MCF 10A (cell line): ENCODE data around the gene PLD5. TPM values are rescaled to one million over a fixed set of nuclear protein-coding genes. Genes with fewer than 3 reads are reported as not detected.

Experiments used
- BruUV-seq: library from RNA; stranded (reverse); fragments of 400-500 nt; replicated peaks from 2 replicates; lab custom pipeline; 2021; lab: Mats Ljungman, UMichigan
- CTCF ChIA-PET: fragments of 300-600 bp; sonication (Branson Sonifier 250); formaldehyde crosslinking; extraction: SDS; loops from one replicate; lab custom pipeline; 2021; ENCODE audit warnings: antibody characterized with exemption, inconsistent platforms; lab: Yijun Ruan, JAX
- POLR2A ChIA-PET: fragments of 300-600, 350-650 bp; sonication (Branson Sonifier 250); formaldehyde crosslinking; extraction: SDS; loops from one replicate; lab custom pipeline; 2020; ENCODE audit warnings: antibody characterized with exemption, inconsistent platforms; lab: Yijun Ruan, JAX
- DNase-seq: peaks from one replicate; pipeline ENCODE4 v3.0.0-alpha.2; 2018; ENCODE audit not compliant: unreplicated experiment
- H3K27ac Mint-ChIP-seq: one replicate; pipeline ENCODE4 v1.8.0; 2022; ENCODE audit warnings: mild to moderate bottlenecking, low read depth, mixed read lengths; ENCODE audit not compliant: unreplicated experiment
- H3K27me3 Mint-ChIP-seq: one replicate; pipeline ENCODE4 v1.8.0; 2022; ENCODE audit warnings: mixed read lengths; ENCODE audit not compliant: insufficient read depth, unreplicated experiment
- H3K36me3 Mint-ChIP-seq: one replicate; pipeline ENCODE4 v1.8.0; 2022; ENCODE audit warnings: mild to moderate bottlenecking, moderate library complexity, mixed read lengths; ENCODE audit not compliant: insufficient read depth, unreplicated experiment
- H3K4me1 Mint-ChIP-seq: one replicate; pipeline ENCODE4 v1.8.0; 2022; ENCODE audit warnings: mixed read lengths; ENCODE audit not compliant: insufficient read depth, unreplicated experiment
- H3K4me3 Mint-ChIP-seq: one replicate; pipeline ENCODE4 v1.8.0; 2022; ENCODE audit warnings: mild to moderate bottlenecking, moderate library complexity, mixed read lengths; ENCODE audit not compliant: unreplicated experiment
- H3K9me3 Mint-ChIP-seq: one replicate; pipeline ENCODE4 v1.8.0; 2022; ENCODE audit warnings: mixed read lengths; ENCODE audit not compliant: unreplicated experiment
- CTCF ChIP-seq: fragments of 200-600 bp; IDR thresholded peaks from one replicate; pipeline ENCODE4 v1.8.0; 2022; ENCODE audit warnings: antibody characterized with exemption, mild to moderate bottlenecking; ENCODE audit not compliant: unreplicated experiment
- intact Hi-C: fragments of 100-400 bp; cut with micrococcal nuclease; formaldehyde crosslinking; loops from 2 replicates; pipeline ENCODE4 v1.14.1; 2022
- total RNA-seq: library from RNA; stranded (reverse); gene quantifications from 2 replicates; pipeline ENCODE4 v1.2.3, GENCODE V29; 2022

Gene PLD5
- total RNA-seq, 1 experiment from 2014 or later: 18.3 TPM

- Mint-ChIP-seq H3K9me3 (no peaks in the 10 kb centered on the region), H3K4me1 (no peaks in the 10 kb centered on the region), H3K4me3 (no peak overlapping the region), H3K36me3 (no peaks in the 10 kb centered on the region), H3K27me3 (no peaks in the 10 kb centered on the region), H3K27ac (no peak overlapping the region)
- no peak for TF ChIP-seq CTCF
- BruUV-seq: no TSS peak
- DNase-seq: no peak
- intact Hi-C loops: no loop called here
- ChIA-PET CTCF (interaction anchor here (0.7 kb wide), 1 partner anchor 32 kb away, joined by 4 read pairs; no protein-coding TSS in a partner anchor), POLR2A (interaction anchor here (0.5 to 0.7 kb wide), 2 partner anchors 15 to 75 kb away, joined by 5 to 6 read pairs; no protein-coding TSS in a partner anchor)
Observed at GRCh38 chr1:242086093-242086492, 438.4 kb downstream of the PLD5 start.

GRCh38 chr1:242083742-242084141 is 440.8 kb downstream of the PLD5 start:
- POLR2A ChIA-PET: no interaction called here
- Mint-ChIP-seq H3K4me3 (no peak overlapping the region), H3K27ac (no peak overlapping the region), H3K9me3 (no peaks in the 10 kb centered on the region), H3K36me3 (no peaks in the 10 kb centered on the region), H3K4me1 (no peaks in the 10 kb centered on the region), H3K27me3 (no peaks in the 10 kb centered on the region)
- DNase-seq: no peak
- TF ChIP-seq CTCF: no peak
- BruUV-seq: no TSS peak
- intact Hi-C loops: no loop called here
- CTCF ChIA-PET: interaction anchor here (0.7 to 1.1 kb wide), 2 partner anchors 10 to 85 kb away, joined by 3 read pairs; no protein-coding TSS in a partner anchor

- H3K27me3 Mint-ChIP-seq: no peaks in the 10 kb centered on the region
- CTCF ChIA-PET: interaction anchor here (0.7 kb wide), 1 partner anchor 344 kb away, joined by 4 read pairs; no protein-coding TSS in a partner anchor
- intact Hi-C loops: no loop called here
- H3K36me3 Mint-ChIP-seq: no peaks in the 10 kb centered on the region
- POLR2A ChIA-PET: interaction anchor here (0.6 to 1.2 kb wide), 3 partner anchors 11 to 455 kb away, joined by 3 to 4 read pairs (median 4); no protein-coding TSS in a partner anchor
- no peak for DNase-seq
- H3K27ac Mint-ChIP-seq: no peak overlapping the region
- TF ChIP-seq CTCF: no peak
- no peaks in the 10 kb centered on the region for H3K9me3 Mint-ChIP-seq
- H3K4me1 Mint-ChIP-seq: no peaks in the 10 kb centered on the region
- BruUV-seq: no TSS peak
- no peak overlapping the region for H3K4me3 Mint-ChIP-seq
Observed at GRCh38 chr1:242081446-242081845, 443.1 kb downstream of the PLD5 start.

GRCh38 chr1:242065813-242066212 is 458.7 kb downstream of the PLD5 start:
- Mint-ChIP-seq H3K9me3 (no peaks in the 10 kb centered on the region), H3K27me3 (peaks cover 26% of the 10 kb centered on the region), H3K4me1 (no peaks in the 10 kb centered on the region), H3K4me3 (no peak overlapping the region), H3K36me3 (no peaks in the 10 kb centered on the region), H3K27ac (no peak overlapping the region)
- intact Hi-C loops: no loop called here
- BruUV-seq: no TSS peak
- no peak for TF ChIP-seq CTCF
- CTCF ChIA-PET: interaction anchor here (0.5 kb wide), 1 partner anchor 141 kb away, joined by 4 read pairs; no protein-coding TSS in a partner anchor
- DNase-seq: no peak
- POLR2A ChIA-PET: no interaction called here
